Calu3 (cell line): ENCODE data around the gene WWOX. TPM values are rescaled to one million over a fixed set of nuclear protein-coding genes. Genes with fewer than 3 reads are reported as not detected.

Experiments
- BruUV-seq: library from RNA; stranded (reverse); fragments of 400-500 nt; replicated peaks from 2 replicates; lab custom pipeline; 2021; lab: Mats Ljungman, UMichigan
- CTCF ChIA-PET: fragments of 300-600 bp; sonication (Branson Sonifier 250); formaldehyde crosslinking; loops from one replicate; lab custom pipeline; 2022; ENCODE audit warnings: antibody characterized with exemption; lab: Charles Lee
- DNase-seq: peaks from one replicate; pipeline ENCODE4 v3.0.0; 2022
- H3K27ac Mint-ChIP-seq: one replicate; pipeline ENCODE4 v1.8.0; 2022; ENCODE audit warnings: mixed read lengths; ENCODE audit not compliant: unreplicated experiment
- H3K27me3 Mint-ChIP-seq: one replicate; pipeline ENCODE4 v1.8.0; 2022; ENCODE audit warnings: mixed read lengths; ENCODE audit not compliant: unreplicated experiment
- H3K36me3 Mint-ChIP-seq: one replicate; pipeline ENCODE4 v1.8.0; 2022; ENCODE audit warnings: mild to moderate bottlenecking, moderate library complexity, mixed read lengths; ENCODE audit not compliant: insufficient read depth, unreplicated experiment
- H3K4me1 Mint-ChIP-seq: one replicate; pipeline ENCODE4 v1.8.0; 2022; ENCODE audit warnings: mild to moderate bottlenecking, low read depth, mixed read lengths; ENCODE audit not compliant: unreplicated experiment
- H3K4me3 Mint-ChIP-seq: one replicate; pipeline ENCODE4 v1.8.0; 2022; ENCODE audit warnings: mild to moderate bottlenecking, low read depth, moderate library complexity, mixed read lengths; ENCODE audit not compliant: unreplicated experiment
- H3K9me3 Mint-ChIP-seq: one replicate; pipeline ENCODE4 v1.8.0; 2022; ENCODE audit warnings: low read depth, mixed read lengths; ENCODE audit not compliant: unreplicated experiment
- CTCF ChIP-seq: fragments of 200-600 bp; IDR thresholded peaks from one replicate; pipeline ENCODE4 v1.8.0; 2022; ENCODE audit warnings: antibody characterized with exemption; ENCODE audit not compliant: unreplicated experiment
- intact Hi-C: fragments of 100-400 bp; cut with micrococcal nuclease; formaldehyde crosslinking; loops from one replicate; pipeline ENCODE4 v1.10.0; 2022; ENCODE audit not compliant: unreplicated experiment
- total RNA-seq: library from RNA; stranded (reverse); gene quantifications from 2 replicates; pipeline ENCODE4 v1.2.3, GENCODE V29; 2022

WWOX gene
- total RNA-seq, 1 experiment from 2014 or later: 33.5 TPM

GRCh38 chr16:78650339-78651074 is 551.1 kb downstream of the WWOX start:
- intact Hi-C loops: loop anchor here (10.0 kb wide), 1 partner anchor 334 kb away; no protein-coding TSS in a partner anchor
- CTCF ChIA-PET: no interaction called here
- Mint-ChIP-seq H3K4me3 (no peak overlapping the region), H3K36me3 (no peaks in the 10 kb centered on the region), H3K27ac (no peak overlapping the region), H3K4me1 (no peaks in the 10 kb centered on the region), H3K27me3 (no peaks in the 10 kb centered on the region), H3K9me3 (no peaks in the 10 kb centered on the region)
- no TSS peak for BruUV-seq
- DNase-seq: no peak
- TF ChIP-seq CTCF: no peak

- Mint-ChIP-seq H3K27ac (no peak overlapping the region), H3K9me3 (peaks cover 6% of the 10 kb centered on the region), H3K36me3 (no peaks in the 10 kb centered on the region), H3K27me3 (no peaks in the 10 kb centered on the region), H3K4me3 (no peak overlapping the region), H3K4me1 (no peaks in the 10 kb centered on the region)
- DNase-seq: no peak
- no TSS peak for BruUV-seq
- no peak for TF ChIP-seq CTCF
- CTCF ChIA-PET: no interaction called here
- intact Hi-C loops: loop anchor here (10.0 kb wide), 1 partner anchor 330 kb away; no protein-coding TSS in a partner anchor
Measured at GRCh38 chr16:78654929-78655328, 555.5 kb downstream of the WWOX start.

- Mint-ChIP-seq H3K27ac (no peak overlapping the region), H3K4me1 (no peaks in the 10 kb centered on the region), H3K9me3 (peaks cover 6% of the 10 kb centered on the region), H3K36me3 (no peaks in the 10 kb centered on the region), H3K4me3 (no peak overlapping the region), H3K27me3 (no peaks in the 10 kb centered on the region)
- CTCF ChIA-PET: no interaction called here
- no TSS peak for BruUV-seq
- no peak for TF ChIP-seq CTCF
- intact Hi-C loops: loop anchor here (10.0 kb wide), 1 partner anchor 329 kb away; no protein-coding TSS in a partner anchor
- DNase-seq: no peak
Measured at GRCh38 chr16:78655331-78656113, 556.1 kb downstream of the WWOX start.

- no peak overlapping the region for H3K27ac Mint-ChIP-seq
- no peak for DNase-seq
- H3K36me3 Mint-ChIP-seq: no peaks in the 10 kb centered on the region
- no peak for TF ChIP-seq CTCF
- CTCF ChIA-PET: no interaction called here
- no peak overlapping the region for H3K4me3 Mint-ChIP-seq
- no peaks in the 10 kb centered on the region for H3K4me1 Mint-ChIP-seq
- peaks cover 8% of the 10 kb centered on the region for H3K9me3 Mint-ChIP-seq
- no peaks in the 10 kb centered on the region for H3K27me3 Mint-ChIP-seq
- BruUV-seq: no TSS peak
- intact Hi-C loops: loop anchor here (10.0 kb wide), 1 partner anchor 328 kb away; no protein-coding TSS in a partner anchor
Measured at GRCh38 chr16:78656887-78657286, 557.4 kb downstream of the WWOX start.
